A549 (cell line): Measurements from ENCODE around the gene GPR37L1. TPM values are rescaled to one million over a fixed set of nuclear protein-coding genes. Genes with fewer than 3 reads are reported as not detected.

Experiments
- ATAC-seq, 2 experiments: fragments of 200-7000 bp in 1 of 2; fragments of >200 bp in 1 of 2; cut with Nextera tagmentation in 1 of 2; cut with Tn5 transposase in 1 of 2; 3 replicates each; pipeline versions ENCODE4 v1.8.0 to v1.9.1; 2018 to 2020; ENCODE audit warnings: mild to moderate bottlenecking in 1 of 2, moderate library complexity in 1 of 2
- CTCF ChIA-PET: fragments of 300-600 bp; sonication (Branson Sonifier 250); formaldehyde crosslinking; extraction: SDS; loops from one replicate; lab custom pipeline; 2021; ENCODE audit warnings: antibody characterized with exemption, inconsistent platforms; lab: Yijun Ruan, JAX
- POLR2A ChIA-PET: fragments of 350-600 bp; formaldehyde crosslinking; extraction: SDS; loops from one replicate; lab custom pipeline; 2021; ENCODE audit warnings: antibody characterized with exemption, inconsistent platforms; lab: Yijun Ruan, JAX
- DNase-seq, 2 experiments: peaks; one replicate each; pipeline versions ENCODE4 v3.0.0 to v3.0.0-alpha.2; 2011 to 2016; ENCODE audit warnings: low read depth in 1 of 2, low spot score in 1 of 2
- FAIRE-seq: peaks from 2 replicates; lab custom pipeline; 2011; peaks lifted over from hg19 to GRCh38; lab: Jason Lieb, UNC
- H3K27ac ChIP-seq, 2 experiments: fragments of >200 bp; sonication (Bioruptor Twin); formaldehyde crosslinking; 3 replicates each; pipeline ENCODE4 v1.5.1; 2016 to 2017
- H3K4me1 ChIP-seq: fragments of >200 bp; sonication (Bioruptor Twin); formaldehyde crosslinking; 3 replicates; pipeline ENCODE4 v1.6.1; 2016
- H3K4me2 ChIP-seq: fragments of >200 bp; sonication (Bioruptor Twin); formaldehyde crosslinking; 3 replicates; pipeline ENCODE4 v1.6.1; 2016
- H3K4me3 ChIP-seq: fragments of >200 bp; sonication (Bioruptor Twin); formaldehyde crosslinking; 3 replicates; pipeline ENCODE4 v1.5.1; 2016
- H3K9me3 ChIP-seq: fragments of >200 bp; sonication (Bioruptor Twin); formaldehyde crosslinking; 3 replicates; pipeline ENCODE4 v1.6.1; 2016
- BCL3 ChIP-seq: fragments of >200 bp; sonication (Bioruptor Twin); formaldehyde crosslinking; IDR thresholded peaks from 3 replicates; pipeline ENCODE4 v1.6.1; 2016
- CHD2 ChIP-seq: fragments of 150-350 bp; IDR thresholded peaks from 2 replicates; pipeline ENCODE4 v1.6.1; 2014; ENCODE audit warnings: low read length; ENCODE audit not compliant: partially characterized antibody
- CHD4 ChIP-seq: fragments of 200-600 bp; sonication (generic); IDR thresholded peaks from 2 replicates; pipeline ENCODE4 v1.6.1; 2016; ENCODE audit warnings: antibody characterized with exemption, mild to moderate bottlenecking, borderline replicate concordance
- E2F6 ChIP-seq: IDR thresholded peaks from 2 replicates; pipeline ENCODE4 v1.6.1; 2012; ENCODE audit warnings: low read depth, borderline replicate concordance
- EHF ChIP-seq: fragments of 250-450 bp; sonication (Bioruptor Pico); IDR thresholded peaks from 2 replicates; pipeline ENCODE4 v1.5.0; 2020; ENCODE audit warnings: mild to moderate bottlenecking
- EHMT2 ChIP-seq: fragments of 200-600 bp; sonication (generic); IDR thresholded peaks from 2 replicates; pipeline ENCODE4 v1.6.1; 2016; ENCODE audit warnings: antibody characterized with exemption, low read depth, mild to moderate bottlenecking, moderate library complexity
- ESRRA ChIP-seq: fragments of 150-350 bp; IDR thresholded peaks from 2 replicates; pipeline ENCODE4 v1.6.1; 2014; ENCODE audit warnings: mild to moderate bottlenecking, low read length, borderline replicate concordance
- FOSB ChIP-seq: fragments of 250-450 bp; sonication (Bioruptor Pico); IDR thresholded peaks from 2 replicates; pipeline ENCODE4 v1.5.0; 2020; ENCODE audit warnings: mild to moderate bottlenecking, moderate library complexity
- FOXS1 ChIP-seq: fragments of 250-450 bp; sonication (Bioruptor Pico); IDR thresholded peaks from 2 replicates; pipeline ENCODE4 v1.5.0; 2020; ENCODE audit warnings: mild to moderate bottlenecking, moderate library complexity
- GATA3 ChIP-seq: IDR thresholded peaks from 2 replicates; pipeline ENCODE4 v1.6.1; 2012; ENCODE audit warnings: borderline replicate concordance
- HOXA7 ChIP-seq: fragments of 250-450 bp; sonication (Bioruptor Pico); IDR thresholded peaks from 2 replicates; pipeline ENCODE4 v1.5.0; 2020; ENCODE audit warnings: mild to moderate bottlenecking, moderate library complexity
- KDM1A ChIP-seq: fragments of 200-600 bp; sonication (generic); IDR thresholded peaks from 2 replicates; pipeline ENCODE4 v1.6.1; 2016; ENCODE audit warnings: low read depth, mild to moderate bottlenecking
- KDM5A ChIP-seq: fragments of 200-600 bp; sonication (generic); IDR thresholded peaks from 2 replicates; pipeline ENCODE4 v1.6.1; 2016; ENCODE audit warnings: antibody characterized with exemption, mild to moderate bottlenecking
- MAFK ChIP-seq: fragments of 450-650 bp; IDR thresholded peaks from 2 replicates; pipeline ENCODE4 v1.6.1; 2014; ENCODE audit not compliant: partially characterized antibody
- NPAS2 ChIP-seq: fragments of 250-450 bp; sonication (Bioruptor Pico); IDR thresholded peaks from 2 replicates; pipeline ENCODE4 v1.8.0; 2022; ENCODE audit warnings: mild to moderate bottlenecking, moderate library complexity, borderline replicate concordance
- PBX3 ChIP-seq: IDR thresholded peaks from 2 replicates; pipeline ENCODE4 v1.6.1; 2012
- POLR2A ChIP-seq: IDR thresholded peaks from 2 replicates; pipeline ENCODE4 v1.6.1; 2012; ENCODE audit warnings: mild to moderate bottlenecking, low read length
- USF2 ChIP-seq: fragments of 450-650 bp; IDR thresholded peaks from 2 replicates; pipeline ENCODE4 v1.6.1; 2014; ENCODE audit warnings: antibody characterized with exemption
- ZFP36 ChIP-seq: fragments of 450-650 bp; IDR thresholded peaks from 2 replicates; pipeline ENCODE4 v1.6.1; 2014; ENCODE audit warnings: borderline replicate concordance; ENCODE audit not compliant: partially characterized antibody
- ZNF302 ChIP-seq: fragments of 250-450 bp; sonication (Bioruptor Pico); IDR thresholded peaks from 2 replicates; pipeline ENCODE4 v1.9.0; 2021; ENCODE audit warnings: inconsistent platforms, mild to moderate bottlenecking, moderate library complexity
- WGBS: methylation state at CpG from one replicate; pipeline ENCODE4 v1.1.6; 2017; ENCODE audit errors: missing lambda C conversion rate; 5-methylcytosine and 5-hydroxymethylcytosine counted together
- polyA plus RNA-seq, 4 experiments: library from polyadenylated mRNA; depleted of rRNA in 3 of 4; stranded (reverse); fragments of >200 nt; fragmentation: RNase III in 1 of 4; extraction: RNeasy Plus Mini Kit Qiagen cat#74134 plus additional on column Dnase treatment in 1 of 4; gene quantifications; 2 replicates in 3 of 4; 3 replicates in 1 of 4; pipeline ENCODE4 v1.2.3, GENCODE V29; 2011 to 2017
- TF ChIP-seq, protein P1 (sequence below): fragments of 150-350 bp; IDR thresholded peaks from 2 replicates; pipeline ENCODE4 v1.6.1; 2014; ENCODE audit warnings: low read depth, mild to moderate bottlenecking, low read length
- TF ChIP-seq, protein P2 (sequence below): IDR thresholded peaks from 2 replicates; pipeline ENCODE4 v1.6.1; 2012
- TF ChIP-seq, protein P3 (sequence below): fragments of 250-450 bp; sonication (Bioruptor Pico); IDR thresholded peaks from 2 replicates; pipeline ENCODE4 v1.5.0; 2021; ENCODE audit warnings: mild to moderate bottlenecking, moderate library complexity, borderline replicate concordance
- TF ChIP-seq, protein P4 (sequence below): fragments of >200 bp; sonication (Bioruptor Twin); formaldehyde crosslinking; IDR thresholded peaks from 3 replicates; pipeline ENCODE4 v1.5.1; 2016

The GPR37L1 gene
- polyA plus RNA-seq, 2 of the 4 experiments (the other 2 are of a cell fraction), result 0.08 to 0.13 TPM

- TF ChIP-seq, protein P1, sequence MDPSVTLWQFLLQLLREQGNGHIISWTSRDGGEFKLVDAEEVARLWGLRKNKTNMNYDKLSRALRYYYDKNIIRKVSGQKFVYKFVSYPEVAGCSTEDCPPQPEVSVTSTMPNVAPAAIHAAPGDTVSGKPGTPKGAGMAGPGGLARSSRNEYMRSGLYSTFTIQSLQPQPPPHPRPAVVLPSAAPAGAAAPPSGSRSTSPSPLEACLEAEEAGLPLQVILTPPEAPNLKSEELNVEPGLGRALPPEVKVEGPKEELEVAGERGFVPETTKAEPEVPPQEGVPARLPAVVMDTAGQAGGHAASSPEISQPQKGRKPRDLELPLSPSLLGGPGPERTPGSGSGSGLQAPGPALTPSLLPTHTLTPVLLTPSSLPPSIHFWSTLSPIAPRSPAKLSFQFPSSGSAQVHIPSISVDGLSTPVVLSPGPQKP, result no peak
- no peak for TF ChIP-seq ESRRA
- no peak for TF ChIP-seq E2F6
- TF ChIP-seq BCL3, result no peak
- no peak for TF ChIP-seq GATA3
- no peak for TF ChIP-seq EHMT2
- TF ChIP-seq POLR2A, result no peak
- TF ChIP-seq FOSB (CRISPR knock-in tag), result no peak
These were observed 6.4 kb upstream of the GPR37L1 start (continued) for GRCh38 chr1:202116287-202116686.

GRCh38 chr1:202117898-202118371, 4.8 kb upstream of the GPR37L1 start:
- peak overlapping the region; percentile 91 to 94 for H3K27ac ChIP-seq
- ChIA-PET POLR2A (interaction anchor here (0.6 to 7.2 kb wide), 3 partner anchors 108 to 406 kb away, joined by 3 to 69 read pairs (median 7); partner anchors contain the start of genes ELF3 and RNPEP), CTCF (interaction anchor here (0.6 to 31.9 kb wide), 31 partner anchors 10 to 249 kb away, joined by 3 to 1624 read pairs (median 5); partner anchors contain the start of genes ELF3 and RNPEP)
- TF ChIP-seq EHF (CRISPR knock-in tag) (no peak; the same call in 1 of the 2 replicates), FOXS1 (CRISPR knock-in tag) (0 out of 2 replicates have a peak, but pooled peaks have one; percentile 37), ZNF302 (peak; percentile 56; the same call in 1 of the 2 replicates)
- TF ChIP-seq, protein P2, sequence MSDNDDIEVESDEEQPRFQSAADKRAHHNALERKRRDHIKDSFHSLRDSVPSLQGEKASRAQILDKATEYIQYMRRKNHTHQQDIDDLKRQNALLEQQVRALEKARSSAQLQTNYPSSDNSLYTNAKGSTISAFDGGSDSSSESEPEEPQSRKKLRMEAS, result 0 out of 2 replicates have a peak, but pooled peaks have one; percentile 7
- DNase-seq (peak in 1 of 2 experiments; percentile 30), ATAC-seq (no peak), FAIRE-seq (no peak)
- H3K4me1 ChIP-seq, result peaks cover 50% of the 10 kb centered on the region
- 73% methylated on average over 10 of the region's 10 CpGs for WGBS
- peak overlapping the region; percentile 67 for H3K4me2 ChIP-seq
- H3K4me3 ChIP-seq, result no peak overlapping the region
- H3K9me3 ChIP-seq, result no peaks in the 10 kb centered on the region

- 51% methylated on average over 7 of the region's 7 CpGs for WGBS
- POLR2A ChIA-PET, result interaction anchor here (0.6 to 7.2 kb wide), 2 partner anchors 111 to 122 kb away, joined by 4 to 69 read pairs; partner anchors contain the start of gene ELF3
- Histone ChIP-seq H3K9me3 (no peaks in the 10 kb centered on the region), H3K4me3 (no peak overlapping the region), H3K4me2 (no peak overlapping the region), H3K27ac (peak overlapping the region in 1 of 2 experiments; percentile 46; a peak in 3 of 6 replicates), H3K4me1 (peaks cover 22% of the 10 kb centered on the region)
- DNase-seq (no peak), FAIRE-seq (no peak), ATAC-seq (no peak)
- CTCF ChIA-PET, result interaction anchor here (1.1 to 31.9 kb wide), 9 partner anchors 12 to 226 kb away, joined by 3 to 1624 read pairs (median 8); partner anchors contain the start of genes ELF3 and RNPEP
- TF ChIP-seq, protein P3, sequence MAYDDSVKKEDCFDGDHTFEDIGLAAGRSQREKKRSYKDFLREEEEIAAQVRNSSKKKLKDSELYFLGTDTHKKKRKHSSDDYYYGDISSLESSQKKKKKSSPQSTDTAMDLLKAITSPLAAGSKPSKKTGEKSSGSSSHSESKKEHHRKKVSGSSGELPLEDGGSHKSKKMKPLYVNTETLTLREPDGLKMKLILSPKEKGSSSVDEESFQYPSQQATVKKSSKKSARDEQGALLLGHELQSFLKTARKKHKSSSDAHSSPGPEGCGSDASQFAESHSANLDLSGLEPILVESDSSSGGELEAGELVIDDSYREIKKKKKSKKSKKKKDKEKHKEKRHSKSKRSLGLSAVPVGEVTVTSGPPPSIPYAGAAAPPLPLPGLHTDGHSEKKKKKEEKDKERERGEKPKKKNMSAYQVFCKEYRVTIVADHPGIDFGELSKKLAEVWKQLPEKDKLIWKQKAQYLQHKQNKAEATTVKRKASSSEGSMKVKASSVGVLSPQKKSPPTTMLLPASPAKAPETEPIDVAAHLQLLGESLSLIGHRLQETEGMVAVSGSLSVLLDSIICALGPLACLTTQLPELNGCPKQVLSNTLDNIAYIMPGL (CRISPR knock-in tag), result no peak
- TF ChIP-seq, protein P4, sequence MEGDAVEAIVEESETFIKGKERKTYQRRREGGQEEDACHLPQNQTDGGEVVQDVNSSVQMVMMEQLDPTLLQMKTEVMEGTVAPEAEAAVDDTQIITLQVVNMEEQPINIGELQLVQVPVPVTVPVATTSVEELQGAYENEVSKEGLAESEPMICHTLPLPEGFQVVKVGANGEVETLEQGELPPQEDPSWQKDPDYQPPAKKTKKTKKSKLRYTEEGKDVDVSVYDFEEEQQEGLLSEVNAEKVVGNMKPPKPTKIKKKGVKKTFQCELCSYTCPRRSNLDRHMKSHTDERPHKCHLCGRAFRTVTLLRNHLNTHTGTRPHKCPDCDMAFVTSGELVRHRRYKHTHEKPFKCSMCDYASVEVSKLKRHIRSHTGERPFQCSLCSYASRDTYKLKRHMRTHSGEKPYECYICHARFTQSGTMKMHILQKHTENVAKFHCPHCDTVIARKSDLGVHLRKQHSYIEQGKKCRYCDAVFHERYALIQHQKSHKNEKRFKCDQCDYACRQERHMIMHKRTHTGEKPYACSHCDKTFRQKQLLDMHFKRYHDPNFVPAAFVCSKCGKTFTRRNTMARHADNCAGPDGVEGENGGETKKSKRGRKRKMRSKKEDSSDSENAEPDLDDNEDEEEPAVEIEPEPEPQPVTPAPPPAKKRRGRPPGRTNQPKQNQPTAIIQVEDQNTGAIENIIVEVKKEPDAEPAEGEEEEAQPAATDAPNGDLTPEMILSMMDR, result no peak
- no peak for TF ChIP-seq USF2
- no peak for TF ChIP-seq PBX3
- TF ChIP-seq CHD4, result no peak
- TF ChIP-seq BCL3, result no peak
- no peak for TF ChIP-seq CHD2
- TF ChIP-seq NPAS2 (CRISPR knock-in tag), result no peak
- TF ChIP-seq ZFP36, result no peak
- no peak for TF ChIP-seq HOXA7 (CRISPR knock-in tag)
- no peak for TF ChIP-seq MAFK
- no peak for TF ChIP-seq KDM5A
- TF ChIP-seq KDM1A, result no peak
These were observed 1.7 kb upstream of the GPR37L1 start for GRCh38 chr1:202121006-202121405.
